ENCODE data around the gene ARHGAP5.

Gene ARHGAP5

DNA sequence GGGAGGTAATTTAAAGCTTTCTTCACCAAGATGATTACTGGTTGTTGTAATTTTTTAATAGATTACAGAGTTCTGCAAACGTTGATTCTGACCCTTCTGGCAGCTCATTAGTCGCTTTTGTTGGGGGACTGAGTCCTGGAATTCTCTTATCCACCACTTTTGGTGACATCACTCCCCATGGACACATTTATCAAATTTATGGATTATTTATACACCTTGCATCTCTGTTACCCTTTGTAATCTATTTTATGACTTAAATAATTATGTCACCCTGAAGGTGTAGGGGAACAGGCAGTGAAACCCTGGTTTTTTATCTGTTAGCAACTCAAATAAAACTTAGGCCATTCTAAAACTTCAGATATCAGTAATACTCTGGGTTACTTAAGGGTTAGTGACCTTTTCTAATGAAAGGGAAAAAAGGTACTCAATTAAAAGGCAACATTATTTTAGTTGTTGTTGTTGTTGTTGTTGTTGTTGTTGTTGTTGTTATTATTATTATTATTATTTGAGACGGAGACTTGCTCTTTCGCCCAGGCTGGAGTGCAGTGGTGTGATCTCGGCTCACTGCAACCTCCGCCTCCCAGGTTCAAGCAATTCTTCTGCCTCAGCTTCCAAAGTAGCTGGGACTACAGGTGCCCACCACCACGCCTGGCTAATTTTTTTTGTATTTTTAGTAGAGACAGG lies 65.8 kb downstream of the ARHGAP5 start:
- Histone ChIP-seq H3K36me3 (ENCODE audit: insufficient read depth, low read length) (no peaks in the 10 kb centered on the region; the same call in 1 of the 2 replicates), H3K9me3 (ENCODE audit: control insufficient read depth, insufficient read depth, low read length) (peaks cover under 1% of the 10 kb centered on the region; the same call in 1 of the 2 replicates)

GRCh38 chr14:32150392-32150791 lies 73.3 kb downstream of the ARHGAP5 start:
- no peaks in the 10 kb centered on the region; the same call in 1 of the 2 replicates for H3K36me3 ChIP-seq (ENCODE audit: insufficient read depth, low read length)
- H3K9ac ChIP-seq (ENCODE audit: low read depth, low read length) = no peak overlapping the region
- H3K4me1 ChIP-seq (ENCODE audit: insufficient read depth, low read length) = no peaks in the 10 kb centered on the region
- H3K9me3 ChIP-seq (ENCODE audit: control insufficient read depth, insufficient read depth, low read length) = no peaks in the 10 kb centered on the region

More for the DNA sequence above, 65.8 kb downstream of the ARHGAP5 start:
- H3K9ac ChIP-seq (ENCODE audit: low read depth, low read length) = no peak overlapping the region
- no peaks in the 10 kb centered on the region for H3K4me1 ChIP-seq (ENCODE audit: insufficient read depth, low read length)

DNA sequence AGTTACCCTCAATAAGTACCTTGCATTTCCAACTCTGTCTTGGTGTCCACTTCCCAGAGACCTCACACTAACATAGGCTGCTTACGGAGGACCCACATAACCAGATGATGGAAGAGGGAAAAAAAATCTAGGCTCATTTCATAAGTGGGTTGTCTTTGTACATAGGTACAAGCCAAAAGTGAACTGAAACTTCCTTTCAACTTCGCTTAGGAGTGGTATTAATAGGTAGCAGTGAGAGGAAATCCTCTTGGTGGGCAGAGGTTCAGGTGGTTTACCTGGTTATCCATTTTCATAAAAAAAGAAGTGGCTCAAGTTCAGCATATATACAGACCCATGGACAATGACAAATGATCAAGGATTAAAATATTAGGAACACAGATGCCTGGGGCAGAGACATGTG lies 88.9 kb downstream of the ARHGAP5 start:
- H3K36me3 ChIP-seq (ENCODE audit: insufficient read depth, low read length) = no peaks in the 10 kb centered on the region; the same call in 1 of the 2 replicates
- H3K4me1 ChIP-seq (ENCODE audit: insufficient read depth, low read length) = no peaks in the 10 kb centered on the region
- no peak overlapping the region for H3K9ac ChIP-seq (ENCODE audit: low read depth, low read length)
- peaks cover 4% of the 10 kb centered on the region; the same call in 1 of the 2 replicates for H3K9me3 ChIP-seq (ENCODE audit: control insufficient read depth, insufficient read depth, low read length)

- no peaks in the 10 kb centered on the region for H3K4me1 ChIP-seq (ENCODE audit: insufficient read depth, low read length)
Measured at GRCh38 chr14:32166924-32167323, 89.8 kb downstream of the ARHGAP5 start.

DNA sequence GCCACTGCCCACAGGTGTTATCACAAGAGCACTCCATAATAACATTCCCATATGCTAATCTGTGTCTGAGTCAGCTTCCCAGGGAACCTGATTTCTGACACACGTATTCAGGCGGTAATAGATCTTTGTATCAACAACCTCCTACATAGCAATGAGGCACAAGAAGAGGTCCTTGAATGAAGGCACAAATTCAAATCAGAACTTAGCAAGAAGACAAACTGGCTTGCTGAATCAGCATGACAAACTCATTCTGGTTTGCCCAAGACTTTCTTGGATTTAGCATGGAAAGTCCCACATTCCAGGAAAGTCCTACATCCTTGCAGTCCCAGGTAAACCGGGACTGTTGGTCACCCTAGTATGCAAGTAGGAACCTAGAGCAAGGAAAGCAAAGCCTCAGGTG lies 90.8 kb downstream of the ARHGAP5 start:
- H3K9ac ChIP-seq (ENCODE audit: low read depth, low read length) = no peak overlapping the region
- no peaks in the 10 kb centered on the region; the same call in 1 of the 2 replicates for H3K9me3 ChIP-seq (ENCODE audit: control insufficient read depth, insufficient read depth, low read length)
- H3K4me1 ChIP-seq (ENCODE audit: insufficient read depth, low read length) = no peaks in the 10 kb centered on the region
- H3K36me3 ChIP-seq (ENCODE audit: insufficient read depth, low read length) = no peaks in the 10 kb centered on the region

More at GRCh38 chr14:32166924-32167323, 89.8 kb downstream of the ARHGAP5 start:
- Histone ChIP-seq H3K9me3 (ENCODE audit: control insufficient read depth, insufficient read depth, low read length) (peaks cover 2% of the 10 kb centered on the region; the same call in 1 of the 2 replicates), H3K9ac (ENCODE audit: low read depth, low read length) (no peak overlapping the region), H3K36me3 (ENCODE audit: insufficient read depth, low read length) (no peaks in the 10 kb centered on the region)

DNA sequence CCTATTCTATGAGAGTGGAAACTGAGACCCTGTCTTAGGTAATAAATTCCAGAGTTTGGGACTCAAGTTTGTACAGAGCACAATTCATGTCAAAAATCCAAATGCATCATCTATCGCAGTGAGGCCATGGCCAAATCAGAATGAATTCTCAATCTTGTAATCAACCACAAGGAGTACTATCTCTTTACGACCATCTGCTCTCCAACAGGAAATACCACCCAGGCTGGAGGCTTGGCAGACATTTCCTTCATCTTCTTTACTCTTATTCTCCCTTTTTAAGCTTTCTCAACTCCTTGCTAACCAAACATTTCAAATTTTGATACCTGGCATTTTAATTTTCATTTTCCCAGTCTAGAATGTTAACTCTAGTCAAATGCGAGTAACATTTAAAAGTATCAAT lies 92.1 kb downstream of the ARHGAP5 start:
- Histone ChIP-seq H3K36me3 (ENCODE audit: insufficient read depth, low read length) (no peaks in the 10 kb centered on the region), H3K4me1 (ENCODE audit: insufficient read depth, low read length) (no peaks in the 10 kb centered on the region), H3K9me3 (ENCODE audit: control insufficient read depth, insufficient read depth, low read length) (no peaks in the 10 kb centered on the region; the same call in 1 of the 2 replicates), H3K9ac (ENCODE audit: low read depth, low read length) (no peak overlapping the region)

GRCh38 chr14:32171469-32171868 lies 94.4 kb downstream of the ARHGAP5 start:
- H3K9ac ChIP-seq (ENCODE audit: low read depth, low read length) = no peak overlapping the region

GRCh38 chr14:32183151-32184058 lies 106.3 kb downstream of the ARHGAP5 start:
- no peaks in the 10 kb centered on the region for H3K36me3 ChIP-seq (ENCODE audit: insufficient read depth, low read length)
- H3K9ac ChIP-seq (ENCODE audit: low read depth, low read length) = no peak overlapping the region
- H3K9me3 ChIP-seq (ENCODE audit: control insufficient read depth, insufficient read depth, low read length) = peaks cover 6% of the 10 kb centered on the region; the same call in 1 of the 2 replicates
- H3K4me1 ChIP-seq (ENCODE audit: insufficient read depth, low read length) = no peaks in the 10 kb centered on the region

More at GRCh38 chr14:32171469-32171868, 94.4 kb downstream of the ARHGAP5 start:
- no peaks in the 10 kb centered on the region; the same call in 1 of the 2 replicates for H3K9me3 ChIP-seq (ENCODE audit: control insufficient read depth, insufficient read depth, low read length)
- no peaks in the 10 kb centered on the region for H3K36me3 ChIP-seq (ENCODE audit: insufficient read depth, low read length)
- H3K4me1 ChIP-seq (ENCODE audit: insufficient read depth, low read length) = no peaks in the 10 kb centered on the region

- Histone ChIP-seq H3K9me3 (ENCODE audit: control insufficient read depth, insufficient read depth, low read length) (peaks cover 6% of the 10 kb centered on the region; the same call in 1 of the 2 replicates), H3K36me3 (ENCODE audit: insufficient read depth, low read length) (no peaks in the 10 kb centered on the region), H3K4me1 (ENCODE audit: insufficient read depth, low read length) (no peaks in the 10 kb centered on the region), H3K9ac (ENCODE audit: low read depth, low read length) (no peak overlapping the region)
Measured at GRCh38 chr14:32185097-32185496, 108.0 kb downstream of the ARHGAP5 start.

- Histone ChIP-seq H3K9ac (ENCODE audit: low read depth, low read length) (no peak overlapping the region), H3K9me3 (ENCODE audit: control insufficient read depth, insufficient read depth, low read length) (peaks cover 6% of the 10 kb centered on the region; the same call in 1 of the 2 replicates), H3K36me3 (ENCODE audit: insufficient read depth, low read length) (no peaks in the 10 kb centered on the region), H3K4me1 (ENCODE audit: insufficient read depth, low read length) (no peaks in the 10 kb centered on the region)
Measured at GRCh38 chr14:32186248-32186647, 109.1 kb downstream of the ARHGAP5 start.

GRCh38 chr14:32189811-32190210 lies 112.7 kb downstream of the ARHGAP5 start:
- Histone ChIP-seq H3K36me3 (ENCODE audit: insufficient read depth, low read length) (no peaks in the 10 kb centered on the region), H3K9me3 (ENCODE audit: control insufficient read depth, insufficient read depth, low read length) (peaks cover 6% of the 10 kb centered on the region; the same call in 1 of the 2 replicates), H3K9ac (ENCODE audit: low read depth, low read length) (no peak overlapping the region), H3K4me1 (ENCODE audit: insufficient read depth, low read length) (no peaks in the 10 kb centered on the region)

- Histone ChIP-seq H3K36me3 (ENCODE audit: insufficient read depth, low read length) (no peaks in the 10 kb centered on the region), H3K4me1 (ENCODE audit: insufficient read depth, low read length) (no peaks in the 10 kb centered on the region), H3K9me3 (ENCODE audit: control insufficient read depth, insufficient read depth, low read length) (no peaks in the 10 kb centered on the region), H3K9ac (ENCODE audit: low read depth, low read length) (no peak overlapping the region)
Measured at GRCh38 chr14:32190673-32191072, 113.6 kb downstream of the ARHGAP5 start.

DNA sequence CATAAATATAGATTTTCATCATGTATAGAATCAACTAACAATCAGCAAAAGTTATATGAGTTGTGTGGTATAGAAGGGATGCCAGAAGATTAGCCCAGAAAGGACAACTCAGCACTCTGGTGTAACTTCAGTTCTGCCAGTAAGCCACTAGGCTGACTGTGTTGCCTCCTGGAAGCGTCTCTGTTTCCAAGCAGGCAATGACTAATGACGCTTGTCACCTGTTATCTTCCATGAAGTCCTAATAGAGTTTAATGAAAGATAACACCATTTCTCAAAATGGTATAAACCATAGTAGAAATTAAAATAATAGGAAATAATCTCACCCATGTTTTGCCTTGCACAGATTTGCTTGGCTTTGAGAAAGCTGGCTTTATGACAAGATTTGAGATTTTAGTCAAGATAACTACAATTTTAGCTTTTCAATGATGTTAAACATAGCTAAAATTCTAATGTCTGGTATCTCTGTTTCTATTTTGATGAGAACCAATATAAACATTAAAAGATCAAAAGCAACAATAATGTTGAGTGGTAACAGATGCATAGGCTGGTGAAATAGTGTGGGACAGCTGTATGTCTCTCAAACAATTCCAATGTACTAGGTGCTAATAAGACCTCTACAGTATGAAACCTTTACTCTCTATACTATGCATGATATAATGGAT lies 115.7 kb downstream of the ARHGAP5 start:
- no peak overlapping the region for H3K9ac ChIP-seq (ENCODE audit: low read depth, low read length)
- H3K36me3 ChIP-seq (ENCODE audit: insufficient read depth, low read length) = no peaks in the 10 kb centered on the region
- no peaks in the 10 kb centered on the region for H3K9me3 ChIP-seq (ENCODE audit: control insufficient read depth, insufficient read depth, low read length)
- no peaks in the 10 kb centered on the region for H3K4me1 ChIP-seq (ENCODE audit: insufficient read depth, low read length)

DNA sequence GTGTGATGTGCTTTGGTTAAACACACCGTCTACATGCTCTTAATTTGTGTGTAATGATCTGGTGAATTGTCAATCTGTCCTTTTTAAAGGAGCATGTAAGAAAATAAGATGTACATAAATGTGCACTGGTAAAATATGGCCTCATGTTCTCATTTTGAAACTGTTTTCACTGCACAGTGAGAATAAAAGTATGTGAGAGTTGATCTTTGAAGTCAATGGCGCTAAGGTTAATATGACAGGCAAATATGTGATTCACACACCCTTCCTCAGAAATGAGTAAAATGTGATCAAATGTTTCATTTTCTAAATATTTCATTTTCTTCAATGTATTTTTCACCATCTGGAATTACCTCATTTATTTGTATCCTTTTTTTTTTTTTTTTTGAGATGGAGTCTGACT lies 116.4 kb downstream of the ARHGAP5 start:
- no peaks in the 10 kb centered on the region for H3K9me3 ChIP-seq (ENCODE audit: control insufficient read depth, insufficient read depth, low read length)
- no peaks in the 10 kb centered on the region for H3K4me1 ChIP-seq (ENCODE audit: insufficient read depth, low read length)
- H3K36me3 ChIP-seq (ENCODE audit: insufficient read depth, low read length) = no peaks in the 10 kb centered on the region
- H3K9ac ChIP-seq (ENCODE audit: low read depth, low read length) = no peak overlapping the region
